Astrocyte of the cerebellum (primary cell): ENCODE measurements around the gene RBL2.
"Not testable (repeated sequence)": the region's sequence is repeated elsewhere in the genome, so short reads cannot be mapped to it uniquely, and the experiment has no call there.

Source experiments
- DNase-seq: peaks from one replicate; pipeline ENCODE4 v3.0.0-alpha.2; 2011; ENCODE audit warnings: low read depth
- H3K4me3 ChIP-seq: 2 replicates; pipeline ENCODE4 v1.5.1; 2011; ENCODE audit warnings: mild to moderate bottlenecking, low read depth, low read length, moderate library complexity
- CTCF ChIP-seq: IDR thresholded peaks from 2 replicates; pipeline ENCODE4 v1.5.1; 2012; ENCODE audit warnings: low read length, low read depth, moderate library complexity, mild to moderate bottlenecking; ENCODE audit errors: missing control alignments
- in situ Hi-C: cut with HindIII; loops from 2 replicates; pipeline ENCODE4 v1.10.0; 2017; ENCODE audit warnings: low sequenced_read_pairs

RBL2 gene

DNA sequence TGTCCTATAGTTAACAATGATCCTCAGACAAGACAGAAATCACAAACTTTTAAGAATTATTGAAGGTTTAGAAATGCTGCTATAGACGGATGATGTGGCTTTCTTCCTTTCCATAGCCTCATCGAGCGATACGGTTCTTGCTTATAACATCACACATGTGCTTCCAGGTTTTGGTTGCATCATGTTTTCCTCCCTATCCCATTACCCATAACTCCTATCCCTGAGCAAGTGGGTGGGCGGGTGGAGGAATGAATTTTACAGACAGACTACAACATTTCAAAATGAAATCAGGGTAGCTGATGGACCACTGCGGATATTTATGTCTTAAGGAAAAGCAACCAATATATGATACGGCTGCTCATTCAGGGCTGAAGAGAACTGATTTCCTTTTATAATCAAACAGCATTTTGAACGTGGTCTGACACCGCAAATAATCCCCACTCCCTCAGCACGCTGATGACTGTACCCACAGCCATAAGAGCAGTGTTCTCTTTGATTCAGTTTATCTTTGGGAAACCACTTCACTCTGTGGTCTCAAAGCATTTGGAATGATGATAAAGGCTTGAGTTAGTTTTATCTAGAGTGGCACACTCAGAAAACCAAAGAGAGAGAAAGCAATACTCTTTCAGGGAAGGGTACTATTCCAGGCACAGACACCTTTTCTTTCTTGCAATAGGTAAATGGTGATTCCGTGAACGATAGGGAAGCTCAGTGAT lies 73.4 kb downstream of the RBL2 start:
- no peak overlapping the region for H3K4me3 ChIP-seq
- no peak for TF ChIP-seq CTCF
- DNase-seq, result no peak
- in situ Hi-C loops, result no loop called here

GRCh38 chr16:53509906-53510703 lies 75.8 kb downstream of the RBL2 start:
- H3K4me3 ChIP-seq, result no peak overlapping the region
- in situ Hi-C loops, result no loop called here
- peak; percentile 50 for DNase-seq
- peak; percentile 97 for TF ChIP-seq CTCF

- no peak for DNase-seq
- H3K4me3 ChIP-seq, result no peak overlapping the region
- TF ChIP-seq CTCF, result no peak
- in situ Hi-C loops, result no loop called here
Observed at GRCh38 chr16:53510704-53511070, 76.4 kb downstream of the RBL2 start.

DNA sequence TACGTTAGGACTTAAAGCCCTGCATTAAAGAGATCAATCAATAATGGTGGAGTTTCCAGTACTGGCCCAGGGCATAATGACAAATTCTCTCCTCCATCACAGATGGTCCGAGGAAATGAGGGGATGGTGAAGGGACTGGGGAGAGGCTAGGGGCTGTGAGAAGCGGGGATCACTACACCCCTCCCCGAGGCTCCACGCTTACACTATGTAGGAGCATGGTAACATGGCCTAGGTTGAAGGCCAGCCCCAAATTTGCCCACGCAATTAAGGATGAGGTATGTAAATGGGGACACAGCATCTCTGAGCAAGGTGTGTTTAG lies 76.8 kb downstream of the RBL2 start:
- H3K4me3 ChIP-seq, result no peak overlapping the region
- in situ Hi-C loops, result no loop called here
- no peak for DNase-seq
- TF ChIP-seq CTCF, result no peak

DNA sequence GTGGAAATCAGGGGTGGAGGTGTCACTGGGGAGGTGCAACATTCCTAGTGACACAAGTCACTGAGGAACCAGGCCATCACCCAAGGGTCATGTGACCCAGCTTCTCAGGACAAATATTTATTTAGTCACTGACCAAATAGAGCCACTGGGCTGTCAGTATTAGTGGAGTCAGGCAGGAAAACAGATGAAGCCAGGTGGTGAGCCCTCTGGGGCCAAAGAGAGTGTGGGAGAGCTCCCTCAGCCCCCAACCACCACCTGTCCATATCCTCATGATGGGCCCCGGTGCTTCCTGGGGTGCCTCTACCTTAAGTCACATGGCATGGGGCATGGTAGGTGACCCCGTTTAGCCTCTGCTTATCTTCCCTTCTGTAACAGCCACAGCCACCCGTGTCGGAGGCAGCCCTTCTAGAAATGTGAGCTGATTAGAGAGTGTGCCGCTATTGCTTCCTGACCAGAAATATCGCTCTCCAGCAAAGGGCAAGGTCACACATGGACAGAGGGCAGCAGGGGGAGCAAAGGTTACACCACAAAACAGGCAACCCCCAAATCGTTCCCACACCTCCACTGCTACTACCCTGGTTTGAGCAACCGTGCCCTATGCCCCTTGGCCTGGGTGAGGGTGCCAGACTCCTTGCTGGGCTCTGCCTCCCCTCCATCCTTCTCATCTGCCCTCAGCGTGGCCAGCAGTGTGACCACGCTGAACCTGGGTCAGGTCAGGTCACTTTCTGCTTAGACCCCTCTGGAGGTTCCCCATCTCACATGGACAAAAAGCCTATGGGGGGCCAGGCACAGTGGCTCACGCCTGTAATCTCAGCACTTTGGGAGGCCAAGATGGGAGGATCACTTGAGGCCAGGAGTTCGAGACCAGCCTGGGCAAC lies 77.4 kb downstream of the RBL2 start:
- no peak overlapping the region for H3K4me3 ChIP-seq
- DNase-seq, result no peak
- TF ChIP-seq CTCF, result no peak
- in situ Hi-C loops, result no loop called here

DNA sequence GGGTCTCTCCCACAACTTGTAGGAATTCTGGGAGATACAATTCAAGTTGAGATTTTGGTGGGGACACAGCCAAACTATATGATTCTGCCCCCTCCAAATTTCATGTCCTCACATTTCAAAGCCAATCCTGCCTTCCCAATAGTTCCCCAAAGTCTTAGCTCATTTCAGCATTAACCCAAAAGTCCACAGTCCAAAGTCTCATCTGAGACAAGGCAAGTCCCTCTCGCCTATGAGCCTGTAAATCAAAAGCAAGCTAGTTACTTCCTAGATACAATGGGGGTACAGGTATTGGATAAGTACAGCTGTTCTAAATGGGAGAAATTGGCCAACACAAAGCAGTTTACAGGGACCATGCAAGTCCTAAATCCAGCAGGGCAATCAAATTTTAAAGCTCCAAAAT lies 78.5 kb downstream of the RBL2 start:
- DNase-seq, in situ Hi-C loops, H3K4me3 ChIP-seq: not testable (repeated sequence)
